C4-2B (cell line): Measurements from ENCODE around the gene MORF4L2.

Source experiments
- H3K27ac ChIP-seq: fragments of 450-650 bp; 2 replicates; pipeline ENCODE4 v1.5.1; 2017
- ZFX ChIP-seq: fragments of 450-650 bp; IDR thresholded peaks from 2 replicates; pipeline ENCODE4 v1.6.1; 2017
- TF ChIP-seq, protein P1 (sequence below): fragments of 450-650 bp; conservative IDR thresholded peaks from 2 replicates; pipeline ENCODE4 v1.5.1; 2017; ENCODE audit warnings: mild to moderate bottlenecking

The MORF4L2 gene

GRCh38 chrX:103727115-103727514 lies 40.6 kb upstream of the MORF4L2 start:
- TF ChIP-seq, protein P1, sequence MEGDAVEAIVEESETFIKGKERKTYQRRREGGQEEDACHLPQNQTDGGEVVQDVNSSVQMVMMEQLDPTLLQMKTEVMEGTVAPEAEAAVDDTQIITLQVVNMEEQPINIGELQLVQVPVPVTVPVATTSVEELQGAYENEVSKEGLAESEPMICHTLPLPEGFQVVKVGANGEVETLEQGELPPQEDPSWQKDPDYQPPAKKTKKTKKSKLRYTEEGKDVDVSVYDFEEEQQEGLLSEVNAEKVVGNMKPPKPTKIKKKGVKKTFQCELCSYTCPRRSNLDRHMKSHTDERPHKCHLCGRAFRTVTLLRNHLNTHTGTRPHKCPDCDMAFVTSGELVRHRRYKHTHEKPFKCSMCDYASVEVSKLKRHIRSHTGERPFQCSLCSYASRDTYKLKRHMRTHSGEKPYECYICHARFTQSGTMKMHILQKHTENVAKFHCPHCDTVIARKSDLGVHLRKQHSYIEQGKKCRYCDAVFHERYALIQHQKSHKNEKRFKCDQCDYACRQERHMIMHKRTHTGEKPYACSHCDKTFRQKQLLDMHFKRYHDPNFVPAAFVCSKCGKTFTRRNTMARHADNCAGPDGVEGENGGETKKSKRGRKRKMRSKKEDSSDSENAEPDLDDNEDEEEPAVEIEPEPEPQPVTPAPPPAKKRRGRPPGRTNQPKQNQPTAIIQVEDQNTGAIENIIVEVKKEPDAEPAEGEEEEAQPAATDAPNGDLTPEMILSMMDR = no peak
- TF ChIP-seq ZFX = no peak
- no peak overlapping the region for H3K27ac ChIP-seq

- TF ChIP-seq, protein P1 = no peak
- no peak for TF ChIP-seq ZFX
- no peak overlapping the region for H3K27ac ChIP-seq
Measured at GRCh38 chrX:103726477-103726876, 40.0 kb upstream of the MORF4L2 start.

DNA sequence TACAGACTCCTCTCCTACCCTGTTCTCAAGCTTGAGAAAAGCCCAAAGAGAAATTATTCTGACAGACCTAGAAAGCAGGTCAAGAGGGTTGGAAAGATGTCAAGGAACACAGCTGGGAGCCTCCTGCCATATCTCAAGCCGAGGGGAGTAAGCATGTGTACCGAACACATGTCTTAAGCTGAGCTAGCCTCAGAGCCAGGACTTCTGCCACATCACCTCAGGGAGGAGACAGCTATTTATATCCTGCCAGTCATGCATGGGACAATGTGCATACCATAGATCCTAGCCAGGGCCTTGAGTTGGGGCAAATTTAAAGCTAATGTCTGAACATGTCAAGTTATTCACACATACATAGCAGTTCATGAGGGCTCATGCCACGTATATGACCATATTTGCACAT lies 36.0 kb upstream of the MORF4L2 start:
- no peak overlapping the region for H3K27ac ChIP-seq
- TF ChIP-seq ZFX = no peak
- TF ChIP-seq, protein P1 = no peak

- TF ChIP-seq, protein P1 = no peak
- no peak for TF ChIP-seq ZFX
- H3K27ac ChIP-seq = no peak overlapping the region
Measured at GRCh38 chrX:103718120-103718519, 31.6 kb upstream of the MORF4L2 start.

GRCh38 chrX:103716962-103717361 lies 30.5 kb upstream of the MORF4L2 start:
- H3K27ac ChIP-seq = no peak overlapping the region
- TF ChIP-seq, protein P1 = no peak
- no peak for TF ChIP-seq ZFX

- TF ChIP-seq, protein P1 = no peak
- no peak for TF ChIP-seq ZFX
- H3K27ac ChIP-seq = no peak within 1 kb of the TSS
Measured at GRCh38 chrX:103710609-103711008, 24.1 kb upstream of the MORF4L2 start, which contains the start of gene TMEM31. Gene TMEM31, plus strand, starts transcription at chrX:103710909. Its CDS starts 1,350 bp downstream, at chrX:103712259.

DNA sequence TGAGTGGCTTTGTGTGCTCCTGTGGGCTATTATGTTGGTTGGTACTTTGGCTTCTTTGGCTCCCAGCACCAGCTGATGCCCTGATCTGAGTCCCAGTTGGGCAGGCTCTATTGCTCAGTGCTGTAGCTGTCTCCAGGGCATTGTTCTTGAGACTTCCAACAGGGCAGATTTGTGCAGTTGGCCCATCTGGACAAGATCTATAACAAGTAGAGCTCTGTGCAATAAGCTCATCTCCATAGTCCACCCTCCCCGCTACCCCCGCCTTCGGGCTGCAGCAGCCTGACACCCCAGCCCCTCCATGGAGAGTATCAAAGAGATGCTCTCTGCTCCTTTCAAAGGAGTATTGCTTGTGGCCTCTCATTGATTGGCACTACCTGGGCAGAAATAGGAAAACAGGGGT lies 18.4 kb upstream of the MORF4L2 start:
- no peak for TF ChIP-seq ZFX
- TF ChIP-seq, protein P1 = no peak
- no peak overlapping the region for H3K27ac ChIP-seq
